Prostate gland (tissue), 2 donors: Measurements from ENCODE around the gene CTBP2.

Experiments
- CTCF ChIP-seq, 4 experiments: fragments of 200-600 bp in 2 of 4; fragments of 450-650 bp in 2 of 4; sonication (generic) in 2 of 4; IDR thresholded peaks; 1 replicate in 3 of 4; 2 replicates in 1 of 4; pipeline ENCODE4 v1.5.1; 2016 to 2019; ENCODE audit warnings: antibody characterized with exemption in 4 of 4, mild to moderate bottlenecking in 2 of 4, moderate library complexity in 2 of 4
- POLR2A ChIP-seq: fragments of 450-650 bp; IDR thresholded peaks from one replicate; pipeline ENCODE4 v1.6.1; 2016; ENCODE audit warnings: antibody characterized with exemption, mild to moderate bottlenecking
- POLR2AphosphoS5 ChIP-seq: sonication (generic); formaldehyde crosslinking; IDR thresholded peaks from one replicate; pipeline ENCODE4 v1.6.1; 2017; ENCODE audit warnings: antibody characterized with exemption

GRCh38 chr10:125003901-125004467, 156.4 kb downstream of the CTBP2 start:
- TF ChIP-seq CTCF (IDR thresholded peaks at IDR 0.05) (no peak), POLR2A (no peak), POLR2AphosphoS5 (no peak)
